GM18498 (cell line): ENCODE results near the gene UGT2B11.
"Not testable (repeated sequence)": the region's sequence is repeated elsewhere in the genome, so short reads cannot be mapped to it uniquely, and the experiment has no call there.

Experiments used
- ATAC-seq: cut with Tn5 transposase; IDR thresholded peaks from one replicate; pipeline ENCODE4 v1.9.1; 2021; ENCODE audit warnings: mild to moderate bottlenecking, moderate library complexity; ENCODE audit not compliant: unreplicated experiment

UGT2B11 gene

DNA sequence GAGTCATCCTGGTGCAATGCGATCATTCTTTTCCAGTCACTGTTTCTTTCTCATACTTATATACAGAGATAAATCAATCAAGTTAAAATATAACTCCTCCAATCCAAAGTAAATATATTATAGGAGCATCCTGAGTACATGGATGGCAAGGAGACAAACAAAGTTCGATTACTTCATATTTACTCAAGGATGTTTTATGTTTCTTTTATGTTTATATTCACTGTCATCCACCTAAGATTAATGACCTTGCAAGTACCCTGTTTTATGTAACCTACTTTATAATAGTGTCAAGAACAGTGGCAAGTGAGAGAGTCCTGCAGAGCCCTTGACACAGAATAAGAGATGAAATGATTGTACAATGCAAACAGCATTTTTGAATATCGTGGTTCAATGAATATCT is at the start of gene UGT2B11:
Gene UGT2B11 (minus strand): TSS at position 33 of the 400 bp plus-strand sequence. CDS start 26 bp downstream, at position 7.
- no peak for ATAC-seq

DNA sequence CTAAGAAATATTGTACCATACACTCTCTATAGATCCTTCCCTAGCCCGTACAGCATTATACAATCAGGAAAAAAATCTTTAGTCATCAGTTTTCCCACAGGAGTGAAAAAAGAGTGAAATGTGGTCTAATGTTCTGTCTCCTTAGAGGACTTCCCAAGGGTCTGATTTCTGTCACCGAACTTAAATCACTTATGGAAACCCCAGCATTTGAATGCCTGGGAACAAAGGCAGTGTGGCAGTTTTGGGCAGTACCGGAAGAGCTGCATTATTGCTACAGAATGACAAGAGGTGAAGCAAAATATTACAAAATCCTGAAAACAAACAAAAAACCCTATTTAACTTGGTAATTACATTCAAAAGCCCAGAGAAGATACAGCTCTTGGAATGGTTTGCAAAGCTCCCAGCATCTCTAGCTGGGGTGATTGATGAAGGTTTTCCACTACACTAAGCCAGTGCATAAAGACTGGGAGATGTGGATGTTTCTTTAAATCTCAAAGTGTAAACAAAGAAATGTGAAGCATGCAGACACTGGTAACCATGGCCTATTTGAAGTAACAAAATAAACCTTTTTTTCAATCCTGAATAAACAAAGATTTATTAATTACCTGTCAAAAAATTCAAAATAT is 38.7 kb upstream of the UGT2B11 start:
- ATAC-seq, result not testable (repeated sequence)

DNA sequence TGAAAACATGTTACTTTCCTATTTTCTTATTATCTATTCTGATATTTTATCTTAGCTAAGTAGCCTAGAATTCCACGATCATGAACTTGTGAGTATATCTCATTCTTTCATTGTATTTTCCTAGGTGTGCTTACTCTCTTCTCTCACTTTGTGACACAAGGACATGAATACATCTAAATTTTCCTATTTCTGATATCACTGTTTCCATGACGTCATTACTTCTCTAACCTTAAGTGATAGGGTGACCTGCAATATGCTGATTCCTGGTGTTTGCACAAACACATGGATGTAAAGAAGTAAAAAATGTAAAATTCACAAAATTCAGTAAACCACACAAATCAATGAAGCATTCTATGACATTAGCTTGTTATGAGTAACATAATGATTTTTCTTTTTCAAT is 36.3 kb upstream of the UGT2B11 start:
- not testable (repeated sequence) for ATAC-seq

DNA sequence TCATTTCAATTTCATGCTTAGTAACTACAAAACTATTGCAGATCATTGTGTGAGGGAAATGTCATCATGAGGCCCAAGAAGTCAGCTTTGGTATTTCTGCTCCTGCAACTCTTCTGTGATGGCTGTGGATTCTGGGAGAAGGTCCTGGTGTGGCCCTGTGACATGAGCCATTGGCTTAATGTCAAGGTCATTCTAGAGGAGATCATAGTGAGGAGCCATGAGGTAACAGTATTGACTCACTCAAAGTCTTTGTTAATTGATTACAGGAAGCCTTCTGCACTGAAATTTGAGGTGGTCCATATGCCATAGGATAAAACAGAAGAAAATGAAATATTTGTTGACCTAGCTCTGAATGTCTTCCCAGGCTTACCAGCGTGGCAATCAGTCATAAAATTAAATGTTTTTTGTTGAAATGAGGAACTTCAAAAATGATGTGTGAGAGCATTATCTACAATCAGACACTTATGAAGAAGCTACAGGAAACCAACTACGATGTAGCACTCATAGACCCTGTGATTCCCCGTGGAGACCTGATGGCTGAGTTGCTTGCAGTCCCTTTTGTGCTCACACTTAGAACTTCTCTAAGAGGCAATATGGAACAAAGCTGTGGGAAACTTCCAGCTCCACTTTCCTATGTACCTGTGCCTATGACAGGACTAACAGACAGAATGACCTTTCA is 28.2 kb upstream of the UGT2B11 start:
- ATAC-seq, result not testable (repeated sequence)

DNA sequence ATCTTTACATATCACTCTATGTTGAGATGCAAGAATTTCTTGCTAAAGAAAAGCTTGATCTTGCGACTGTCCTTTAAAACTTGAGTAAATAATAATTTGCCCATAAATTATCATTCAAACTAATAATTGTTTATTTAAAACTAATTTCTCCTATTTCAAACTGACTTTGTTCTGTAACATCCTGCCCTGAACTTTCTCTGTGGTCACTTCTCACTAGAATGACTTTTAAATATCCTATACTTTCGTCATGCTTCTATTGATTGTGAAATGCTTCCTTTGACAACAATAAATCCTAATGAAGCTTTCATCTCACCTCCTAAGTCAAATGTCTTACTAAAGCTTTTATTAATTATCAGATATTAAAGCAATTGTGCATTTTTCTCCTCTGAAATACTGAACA is 27.2 kb upstream of the UGT2B11 start:
- not testable (repeated sequence) for ATAC-seq

DNA sequence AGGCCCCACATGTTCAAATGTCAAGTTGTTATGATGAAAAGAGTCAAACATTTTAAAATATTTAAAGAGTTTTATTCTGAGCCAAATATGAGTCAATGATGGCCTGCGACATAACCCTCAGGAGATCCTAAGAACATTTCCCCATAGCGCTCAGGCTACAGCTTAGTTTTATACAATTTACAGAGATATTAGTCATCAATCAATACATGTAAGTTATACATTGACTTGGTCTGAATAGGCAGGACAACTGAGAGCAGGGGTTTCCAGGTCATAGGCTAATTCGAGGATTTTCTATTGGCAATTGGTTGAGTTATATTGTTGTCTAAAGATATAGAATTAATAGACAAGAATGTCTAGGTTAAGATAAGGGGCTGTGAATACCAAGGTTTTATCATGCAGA is 26.2 kb upstream of the UGT2B11 start:
- ATAC-seq, result not testable (repeated sequence)

DNA sequence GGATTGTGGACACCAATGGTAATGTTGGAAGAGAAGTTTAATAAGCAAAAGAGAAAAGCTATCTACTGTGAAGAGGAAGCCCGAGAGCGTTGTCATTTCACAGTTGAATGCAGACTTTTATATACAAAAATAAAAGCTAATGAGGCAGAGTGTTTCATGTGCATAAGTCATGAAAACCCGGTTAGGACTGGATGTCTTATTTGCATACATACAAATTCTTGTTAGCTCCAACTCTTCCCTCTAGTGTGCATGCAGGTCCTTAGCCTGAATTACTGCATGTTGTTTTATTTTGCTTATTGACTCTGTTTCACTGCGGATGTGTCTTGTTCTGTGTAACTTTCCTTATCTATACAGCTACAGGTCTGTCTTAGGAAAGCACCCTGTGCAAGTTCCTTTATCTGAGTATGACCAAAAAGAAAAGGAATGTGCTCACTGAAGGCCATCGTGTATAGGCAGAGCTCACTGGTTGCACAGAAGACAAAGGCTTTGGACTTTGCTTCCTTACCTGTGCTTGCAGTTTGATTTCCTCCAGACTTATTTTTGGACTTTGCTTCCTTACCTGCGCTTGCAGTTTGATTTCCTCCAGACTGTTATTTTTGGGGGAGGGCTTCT is 25.1 kb upstream of the UGT2B11 start:
- ATAC-seq, result no peak

DNA sequence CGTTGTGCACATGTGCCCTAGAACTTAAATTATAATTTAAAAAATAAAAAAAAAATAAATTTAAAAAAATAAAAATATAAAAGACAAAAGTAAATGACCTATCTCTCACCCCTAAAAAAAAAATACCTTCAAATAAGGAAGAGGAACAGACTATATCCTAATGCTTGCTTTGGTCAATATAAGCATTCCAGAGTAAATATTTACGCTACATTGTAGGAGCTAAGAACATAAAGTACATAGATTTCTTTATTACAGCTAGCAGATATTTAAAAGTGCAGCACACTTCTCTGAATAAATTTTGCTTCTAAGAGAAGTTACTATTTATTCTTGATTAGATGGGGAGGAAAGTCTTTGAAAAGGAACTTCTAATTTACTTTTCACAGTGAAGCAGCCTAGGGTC is 24.5 kb upstream of the UGT2B11 start:
- no peak for ATAC-seq

DNA sequence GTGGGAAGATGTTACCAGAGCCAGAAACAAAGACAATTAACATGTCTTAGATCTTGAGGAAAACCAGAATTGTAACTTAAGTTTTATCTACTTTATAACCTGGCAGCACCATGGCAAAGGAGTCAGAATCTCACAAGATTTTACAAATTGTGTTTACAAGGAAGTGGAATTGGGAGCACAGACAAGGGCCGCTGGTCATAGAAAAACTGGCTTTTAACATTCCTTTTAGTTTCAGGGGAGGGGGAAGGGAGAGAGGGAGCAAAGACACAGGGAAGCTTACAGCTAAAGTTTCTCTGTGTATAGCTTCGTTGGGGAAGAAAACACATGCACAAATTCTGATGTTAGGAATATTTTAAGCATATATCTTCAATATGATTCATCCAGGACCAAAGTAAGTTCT is 10.3 kb upstream of the UGT2B11 start:
- ATAC-seq, result no peak

DNA sequence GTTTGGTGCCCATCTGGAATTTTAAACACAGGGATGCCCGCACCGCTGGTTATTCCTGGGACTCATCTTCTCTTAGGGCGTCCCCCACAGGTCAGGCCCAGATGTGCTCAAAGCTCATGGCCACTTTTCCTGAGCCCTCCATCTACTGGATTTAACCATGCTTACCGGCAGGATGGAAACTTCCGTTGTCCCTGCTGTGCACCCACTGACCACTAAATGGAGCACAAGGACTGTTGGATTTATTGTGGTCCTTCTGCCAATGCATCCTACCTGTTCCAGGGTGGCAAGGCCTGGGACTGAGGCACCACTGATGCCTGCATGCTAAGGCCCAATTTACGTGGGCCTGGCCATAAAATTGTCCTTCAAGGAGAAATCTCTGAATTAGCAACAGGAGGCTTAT is 8.7 kb upstream of the UGT2B11 start:
- ATAC-seq, result not testable (repeated sequence)

DNA sequence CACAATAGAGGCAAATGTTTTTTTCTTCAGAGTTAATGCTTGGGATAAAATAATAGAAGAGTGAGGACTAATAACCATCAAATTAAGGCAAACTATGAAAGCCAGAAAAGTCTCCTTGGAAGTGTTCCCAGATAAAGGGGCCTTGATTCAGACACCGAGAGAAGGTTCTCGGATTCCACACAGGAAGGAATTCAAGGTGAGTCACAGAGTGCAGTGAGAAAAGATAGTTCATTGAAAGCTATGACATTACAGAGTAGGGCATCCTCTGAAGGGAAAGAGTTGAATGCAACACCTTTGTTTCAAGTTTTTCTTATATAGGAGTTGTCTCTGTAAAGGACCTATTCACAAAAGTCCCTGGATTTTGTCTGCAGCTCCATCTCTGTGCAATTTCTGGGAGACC is 3.9 kb upstream of the UGT2B11 start:
- ATAC-seq, result not testable (repeated sequence)

DNA sequence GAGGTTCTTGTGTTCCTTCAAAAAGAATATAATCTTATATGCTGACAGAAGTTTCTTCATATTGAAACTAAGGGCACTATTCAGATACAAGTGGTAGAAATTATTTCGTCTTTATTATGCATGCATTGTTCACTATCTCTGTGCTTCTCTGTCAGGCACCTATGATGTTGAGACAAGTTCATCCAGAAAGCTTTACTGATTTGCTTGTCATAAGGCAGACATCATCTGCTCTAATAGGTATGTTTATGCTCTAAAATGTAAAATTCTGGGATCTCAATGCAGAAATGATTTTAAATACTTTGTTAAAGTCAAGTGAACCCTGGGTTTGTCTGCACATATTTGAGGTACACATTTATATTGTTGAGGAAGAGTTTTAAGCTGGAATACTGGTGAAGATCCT is 3.6 kb downstream of the UGT2B11 start:
- ATAC-seq, result no peak

DNA sequence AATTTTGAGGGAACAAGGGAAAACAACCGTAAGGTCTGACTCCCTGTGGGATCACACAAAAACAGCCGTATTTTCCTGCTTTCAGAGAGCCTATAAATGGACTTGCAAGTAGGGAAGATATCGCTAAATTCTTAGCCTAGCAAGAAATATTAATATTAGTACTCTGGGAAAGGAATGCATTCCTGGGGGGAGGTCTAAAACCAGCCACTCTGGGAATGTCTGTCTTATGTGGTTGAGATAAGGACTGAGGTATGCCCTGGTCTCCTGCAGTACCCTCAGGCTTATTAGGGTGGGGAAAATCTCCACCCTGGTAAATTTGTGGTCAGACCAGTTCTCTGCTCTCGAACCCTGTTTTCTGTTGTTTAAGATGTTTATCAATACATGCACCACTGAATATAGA is 16.0 kb downstream of the UGT2B11 start:
- ATAC-seq, result not testable (repeated sequence)

DNA sequence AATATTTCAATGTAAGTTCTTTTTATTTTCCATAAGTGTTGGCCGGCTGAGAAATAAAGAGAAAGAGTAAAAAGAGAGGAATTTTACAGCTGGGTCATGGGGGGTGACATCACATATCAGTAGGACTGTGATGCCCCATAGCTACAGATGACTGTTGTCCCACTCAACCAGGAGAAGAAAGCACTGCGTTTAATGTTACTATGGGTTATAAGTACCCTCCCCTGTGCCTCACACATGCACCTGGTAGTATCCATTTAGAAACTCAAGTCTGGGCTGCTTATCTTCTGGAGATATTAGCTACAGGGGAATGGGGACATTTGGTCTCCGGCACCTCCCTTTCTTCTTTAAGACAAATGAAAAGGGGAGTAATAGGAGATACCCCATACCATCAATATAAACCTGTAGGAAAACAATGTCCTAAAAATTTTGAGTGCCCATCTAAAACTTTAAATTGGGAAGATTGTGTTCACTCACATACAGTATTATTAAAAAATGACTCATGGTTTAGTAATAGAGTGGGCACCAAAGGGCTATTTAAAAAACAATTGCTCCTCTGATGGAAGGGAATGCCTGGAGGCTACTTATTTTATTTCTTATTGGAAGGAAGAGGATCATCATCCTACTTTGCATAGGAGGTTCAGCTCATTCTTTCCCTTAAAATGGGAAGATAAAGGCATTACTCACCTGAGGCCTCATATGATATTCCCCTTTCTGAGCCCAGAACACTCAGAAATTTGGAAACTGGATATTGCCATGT is 18.2 kb downstream of the UGT2B11 start:
- ATAC-seq, result no peak

DNA sequence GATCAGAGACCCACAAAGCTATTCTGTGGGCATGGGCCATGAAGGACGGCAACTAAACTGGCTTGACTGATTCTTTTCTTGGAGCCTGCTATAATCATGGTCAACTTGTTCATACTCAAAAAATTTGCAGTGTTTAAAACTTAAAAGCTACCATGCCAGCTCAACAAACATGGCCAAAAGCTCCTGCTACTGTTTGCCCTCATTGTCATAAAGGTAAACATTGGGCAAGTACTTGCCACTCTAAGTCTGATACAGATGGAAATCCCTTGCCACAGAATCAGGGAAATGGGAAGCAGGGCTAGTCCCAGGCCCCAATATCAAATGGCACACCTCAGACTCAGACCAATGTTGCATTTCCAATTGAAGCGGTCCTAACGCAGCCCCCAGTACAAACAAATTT is 20.4 kb downstream of the UGT2B11 start:
- no peak for ATAC-seq

DNA sequence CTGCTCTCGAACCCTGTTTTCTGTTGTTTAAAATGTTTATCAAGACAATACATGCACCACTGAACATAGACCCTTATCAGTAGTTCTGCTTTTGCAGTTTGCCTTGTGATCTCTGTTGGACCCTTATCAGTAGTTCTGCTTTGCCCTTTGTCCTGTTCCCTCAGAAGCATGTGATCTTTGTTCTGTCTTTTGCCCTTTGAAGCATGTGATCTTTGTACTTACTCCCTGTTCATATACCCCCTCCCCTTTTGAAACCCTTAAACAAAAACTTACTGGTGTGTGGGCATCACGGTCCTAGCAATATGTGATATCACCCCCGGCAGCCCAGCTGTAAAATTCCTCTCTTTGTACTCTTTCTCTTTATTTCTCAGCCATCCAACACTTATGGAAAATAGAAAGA is 22.6 kb downstream of the UGT2B11 start:
- not testable (repeated sequence) for ATAC-seq

DNA sequence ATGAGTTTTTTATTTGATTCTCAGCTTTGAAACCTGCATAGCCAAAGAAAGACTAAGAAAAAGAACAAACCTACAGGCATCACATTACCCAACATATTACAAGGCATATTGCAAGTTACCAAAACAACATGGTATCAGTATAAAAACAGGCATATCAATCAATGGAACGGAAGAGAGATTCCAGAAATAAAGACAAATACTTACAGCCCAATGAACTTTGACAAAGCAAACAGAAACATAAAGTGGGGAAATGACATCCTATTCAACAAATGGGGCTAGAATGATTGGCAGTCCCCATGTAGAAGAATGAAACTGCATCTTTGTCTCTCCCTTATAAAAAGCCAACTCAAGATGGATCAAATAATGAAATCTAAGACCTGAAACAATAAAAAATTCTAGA is 23.9 kb downstream of the UGT2B11 start:
- not testable (repeated sequence) for ATAC-seq

DNA sequence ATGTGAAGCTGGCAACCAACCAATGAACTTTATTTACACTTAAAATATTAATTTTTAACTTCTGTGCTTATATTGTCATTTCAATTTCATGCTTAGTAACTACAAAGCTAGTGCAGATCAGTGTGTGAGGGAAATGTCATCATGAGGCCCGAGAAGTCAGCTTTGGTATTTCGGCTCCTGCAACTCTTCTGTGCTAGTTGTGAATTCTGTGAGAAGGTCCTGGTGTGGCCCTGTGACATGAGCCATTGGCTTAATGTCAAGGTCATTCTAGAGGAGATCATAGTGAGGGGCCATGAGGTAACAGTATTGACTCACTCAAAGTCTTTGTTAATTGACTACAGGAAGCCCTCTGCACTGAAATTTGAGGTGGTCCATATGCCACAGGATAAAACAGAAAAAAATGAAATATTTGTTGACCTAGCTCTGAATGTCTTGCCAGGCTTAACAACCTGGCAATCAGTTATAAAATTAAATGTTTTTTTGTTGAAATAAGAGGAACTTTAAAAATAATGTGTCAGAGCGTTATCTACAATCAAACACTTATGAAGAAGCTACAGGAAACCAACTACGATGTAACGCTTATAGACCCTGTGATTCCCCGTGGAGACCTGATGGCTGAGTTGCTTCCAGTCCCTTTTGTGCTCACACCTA is 32.9 kb downstream of the UGT2B11 start:
- ATAC-seq, result not testable (repeated sequence)

DNA sequence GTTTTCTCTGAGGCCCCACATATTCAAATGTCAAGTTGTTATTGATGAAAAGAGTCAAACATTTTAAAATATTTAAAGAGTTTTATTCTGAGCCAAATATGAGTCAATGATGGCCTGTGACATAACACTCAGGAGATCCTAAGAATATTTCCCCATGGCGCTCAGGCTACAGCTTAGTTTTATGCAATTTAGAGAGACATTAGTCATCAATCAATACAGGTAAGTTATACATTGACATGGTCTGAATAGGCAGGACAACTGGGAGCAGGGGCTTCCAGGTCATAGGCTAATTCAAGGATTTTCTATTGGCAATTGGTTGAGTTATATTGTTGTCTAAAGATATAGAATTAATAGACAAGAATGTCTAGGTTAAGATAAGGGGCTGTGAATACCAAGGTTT is 34.7 kb downstream of the UGT2B11 start:
- not testable (repeated sequence) for ATAC-seq

DNA sequence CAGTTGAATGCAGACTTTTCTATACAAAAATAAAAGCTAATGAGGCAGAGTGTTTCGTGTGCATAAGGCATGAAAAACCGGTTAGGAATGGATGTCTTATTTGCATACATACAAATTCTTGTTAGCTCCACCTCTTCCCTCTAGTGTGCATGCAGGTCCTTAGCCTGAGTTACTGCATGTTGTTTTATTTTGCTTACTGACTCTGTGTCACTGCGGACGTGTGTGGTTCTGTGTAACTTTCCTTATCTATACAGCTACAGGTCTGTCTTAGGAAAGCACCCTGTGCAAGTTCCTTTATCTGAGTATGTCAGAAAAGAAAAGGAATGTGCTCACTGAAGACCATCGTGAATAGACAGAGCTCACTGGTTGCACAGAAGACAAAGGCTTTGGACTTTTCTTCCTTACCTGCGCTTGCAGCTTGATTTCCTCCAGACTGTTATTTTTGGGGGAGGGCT is 35.8 kb downstream of the UGT2B11 start:
- ATAC-seq, result not testable (repeated sequence)
